A673 (cell line): ENCODE results near the gene SLC35A4. TPM values are rescaled to one million over a fixed set of nuclear protein-coding genes. Genes with fewer than 3 reads are reported as not detected.
A peak's percentile ranks its signal among the peaks of the same experiment; 100 is the strongest.

Source experiments
- Bru-seq: library from RNA; stranded (reverse); fragments of 400-500 nt; gene quantifications from one replicate; lab custom pipeline; 2021; lab: Mats Ljungman, UMichigan
- BruChase-seq, 2 experiments: library from RNA; stranded (reverse); fragments of 400-500 nt; gene quantifications; one replicate each; lab custom pipeline; 2021; lab: Mats Ljungman, UMichigan
- BruUV-seq: library from RNA; stranded (reverse); fragments of 400-500 nt; replicated peaks from 2 replicates; lab custom pipeline; 2021; lab: Mats Ljungman, UMichigan
- CTCF ChIA-PET: fragments of 300-600 bp; sonication (Branson Sonifier 250); formaldehyde crosslinking; loops from one replicate; lab custom pipeline; 2022; ENCODE audit warnings: antibody characterized with exemption; lab: Charles Lee
- POLR2A ChIA-PET: fragments of 300-600 bp; sonication (Branson Sonifier 250); formaldehyde crosslinking; loops from one replicate; lab custom pipeline; 2022; ENCODE audit warnings: antibody characterized with exemption; ENCODE audit not compliant: low non-redundant PET; lab: Charles Lee
- DNase-seq: peaks from one replicate; pipeline ENCODE4 v3.0.0-alpha.2; 2015; ENCODE audit warnings: low spot score
- H3K27ac ChIP-seq: fragments of 200-600 bp; sonication (generic); 2 replicates; pipeline ENCODE4 v1.5.1; 2016; ENCODE audit warnings: mixed run types, low read depth, mild to moderate bottlenecking, mixed read lengths, antibody characterized with exemption, low read length; ENCODE audit not compliant: poor library complexity, severe bottlenecking
- H3K27me3 ChIP-seq: fragments of 200-600 bp; sonication (generic); replicated peaks from 2 replicates; pipeline ENCODE4 v1.6.1; 2017; ENCODE audit warnings: mixed run types, low read depth, mild to moderate bottlenecking, mixed read lengths, antibody characterized with exemption, low read length; ENCODE audit not compliant: insufficient read depth, poor library complexity
- H3K36me3 ChIP-seq: fragments of 200-600 bp; sonication (generic); 2 replicates; pipeline ENCODE4 v1.6.1; 2016; ENCODE audit warnings: mixed run types, mild to moderate bottlenecking, mixed read lengths, antibody characterized with exemption, low read length; ENCODE audit not compliant: insufficient read depth, poor library complexity, severe bottlenecking
- H3K4me1 ChIP-seq: fragments of 200-600 bp; sonication (generic); 2 replicates; pipeline ENCODE4 v1.6.1; 2017; ENCODE audit warnings: mixed run types, mild to moderate bottlenecking, mixed read lengths, antibody characterized with exemption, low read length; ENCODE audit not compliant: insufficient read depth, poor library complexity, severe bottlenecking
- H3K4me3 ChIP-seq: fragments of 200-600 bp; sonication (generic); 2 replicates; pipeline ENCODE4 v1.5.1; 2016; ENCODE audit warnings: low read depth, mixed run types, mild to moderate bottlenecking, mixed read lengths, low read length; ENCODE audit not compliant: poor library complexity, severe bottlenecking
- H3K9me3 ChIP-seq: fragments of 200-600 bp; sonication (generic); 2 replicates; pipeline ENCODE4 v1.6.1; 2016; ENCODE audit warnings: mixed run types, low read depth, mild to moderate bottlenecking, mixed read lengths, antibody characterized with exemption, low read length; ENCODE audit not compliant: poor library complexity, severe bottlenecking
- CTCF ChIP-seq: fragments of 300-800, 200-600 bp; sonication (generic); conservative IDR thresholded peaks from 2 replicates; pipeline ENCODE4 v1.5.1; 2017; ENCODE audit warnings: low read depth, mild to moderate bottlenecking, antibody characterized with exemption, low read length, moderate library complexity, mixed read lengths
- EZH2 ChIP-seq: fragments of 200-600 bp; sonication (generic); IDR thresholded peaks from 2 replicates; pipeline ENCODE4 v1.6.1; 2017; ENCODE audit warnings: borderline replicate concordance, low read depth, mild to moderate bottlenecking, mixed read lengths, antibody characterized with exemption, low read length; ENCODE audit not compliant: poor library complexity, severe bottlenecking
- intact Hi-C: fragments of 100-400 bp; cut with micrococcal nuclease; formaldehyde crosslinking; loops from one replicate; pipeline ENCODE4 v1.10.0; 2022; ENCODE audit not compliant: unreplicated experiment
- long read RNA-seq: library from polyadenylated mRNA; stranded (forward); transcript quantifications from one replicate; pipeline ENCODE4 v2.0.0, GENCODE V29; 2022
- total RNA-seq: library from RNA; stranded (reverse); gene quantifications from 2 replicates; pipeline ENCODE4 v1.2.3, GENCODE V29; 2021

The SLC35A4 gene
- total RNA-seq, result 99.6 and 101 TPM in 2 replicates
- percentile 81 among the genes with signal in this experiment for Bru-seq, nascent RNA
- BruChase-seq, experiment 1, labeled RNA remaining after a 2-hour chase, result percentile 92 among the genes with signal in this experiment
- percentile 98 among the genes with signal in this experiment for BruChase-seq, experiment 2, labeled RNA remaining after a 6-hour chase
- long read RNA-seq, transcript SLC35A4-202 (2 exons, 3,617 nt), result minor isoform, 20 of 343 reads
- long read RNA-seq, transcript SLC35A4-201 (3 exons, 3,041 nt), result major isoform, 293 of 343 reads
- long read RNA-seq, partial matches to known transcripts, result 21 of 343 reads
- long read RNA-seq, other reads (novel, unspliced or antisense), result 9 of 343 reads

DNA sequence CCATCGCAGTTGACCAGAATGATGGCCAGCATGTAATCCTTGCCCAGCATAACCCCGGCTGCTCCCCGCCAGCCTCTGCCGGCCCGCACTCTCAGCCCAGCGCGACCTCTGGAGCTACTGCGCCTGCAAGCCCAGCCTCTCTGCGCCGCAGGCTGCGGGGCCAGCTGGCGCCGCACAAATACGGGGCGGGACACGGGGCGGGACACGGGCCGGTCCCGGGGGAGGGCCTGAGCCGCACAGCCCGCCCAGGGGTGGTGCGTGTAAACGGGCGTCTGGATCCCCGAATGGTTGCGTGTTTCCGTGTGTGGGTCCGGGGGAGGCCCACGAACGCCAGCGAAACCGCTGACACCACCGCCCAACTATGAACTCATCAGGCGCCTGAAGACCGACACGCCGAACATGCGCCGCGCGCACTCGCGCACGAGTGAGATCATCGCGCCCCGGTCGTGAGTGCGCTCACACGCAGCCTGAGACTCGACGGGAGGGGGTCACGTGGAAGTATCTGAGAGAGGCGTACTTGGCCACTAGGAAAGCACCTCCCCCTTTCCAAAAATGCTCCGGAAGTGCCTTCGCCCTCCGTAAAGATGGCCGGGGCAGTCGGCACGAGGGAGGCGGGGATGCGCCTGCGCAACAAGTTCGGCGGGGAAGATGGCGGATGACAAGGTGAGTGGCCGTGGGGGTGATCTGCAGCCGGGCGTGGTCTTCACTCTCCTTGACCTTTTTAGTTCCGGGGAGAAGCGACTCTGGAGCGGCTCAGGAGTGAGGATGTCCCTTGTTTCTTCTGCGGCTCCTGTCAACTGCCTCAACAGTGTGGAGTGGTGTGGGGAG is at the start of gene SLC35A4, which contains the start of gene APBB3:
Gene SLC35A4 (plus strand): TSS at position 633 of the 828 bp plus-strand sequence. CDS start 2,342 bp downstream, outside the sequence.
Gene APBB3 (minus strand): TSS at position 403 of the 828 bp plus-strand sequence. CDS start 353 bp downstream, at position 50.
- Histone ChIP-seq H3K27ac (peak within 1 kb of the TSS; percentile 92), H3K9me3 (no peaks in the 10 kb centered on the region), H3K27me3 (no peaks in the 10 kb centered on the region), H3K4me1 (peaks cover 15% of the 10 kb centered on the region), H3K4me3 (peak within 1 kb of the TSS; percentile 66), H3K36me3 (peaks cover 21% of the 10 kb centered on the region)
- no TSS peak for BruUV-seq
- CTCF ChIA-PET, result no interaction called here
- peak; percentile 99 for DNase-seq
- intact Hi-C loops, result loop anchor here (5.0 kb wide), 1 partner anchor 73 kb away; the partner anchor contains the start of gene TMCO6
- TF ChIP-seq CTCF, result no peak
- no peak for TF ChIP-seq EZH2
- POLR2A ChIA-PET, result interaction anchor here (0.6 kb wide), 2 partner anchors 160 to 561 kb away, joined by 4 to 15 read pairs; no protein-coding TSS in a partner anchor

DNA sequence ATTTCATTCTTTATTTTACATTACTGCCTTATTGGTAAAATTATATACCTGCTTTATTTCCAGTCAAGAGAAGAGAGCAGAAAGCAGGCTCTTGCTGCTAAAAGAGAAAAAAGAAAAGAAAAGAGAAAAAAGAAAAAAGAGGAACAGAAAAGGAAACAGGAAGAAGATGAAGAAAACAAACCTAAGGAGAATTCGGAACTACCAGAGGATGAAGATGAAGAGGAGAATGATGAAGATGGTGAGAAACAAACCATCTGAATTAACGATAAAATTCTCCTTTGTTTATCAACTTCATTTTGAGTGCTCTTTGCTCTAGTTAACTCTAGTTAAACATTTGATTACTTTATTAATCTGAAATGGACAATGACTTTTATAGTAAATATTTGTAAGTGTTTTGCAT is 40.6 kb upstream of the SLC35A4 start:
- BruUV-seq, result no TSS peak
- intact Hi-C loops, result no loop called here
- Histone ChIP-seq H3K27me3 (no peaks in the 10 kb centered on the region), H3K4me3 (no peak overlapping the region), H3K36me3 (peaks cover 55% of the 10 kb centered on the region), H3K9me3 (no peaks in the 10 kb centered on the region), H3K27ac (no peak overlapping the region), H3K4me1 (no peaks in the 10 kb centered on the region)
- ChIA-PET POLR2A (no interaction called here), CTCF (no interaction called here)
- TF ChIP-seq EZH2 (no peak), CTCF (no peak)
- no peak for DNase-seq

- DNase-seq, result no peak
- H3K27me3 ChIP-seq, result no peaks in the 10 kb centered on the region
- H3K36me3 ChIP-seq, result peaks cover 66% of the 10 kb centered on the region
- no peak overlapping the region for H3K27ac ChIP-seq
- no peak for TF ChIP-seq EZH2
- TF ChIP-seq CTCF, result no peak
- ChIA-PET POLR2A (no interaction called here), CTCF (no interaction called here)
- H3K9me3 ChIP-seq, result no peaks in the 10 kb centered on the region
- intact Hi-C loops, result no loop called here
- H3K4me3 ChIP-seq, result no peak overlapping the region
- no TSS peak for BruUV-seq
- H3K4me1 ChIP-seq, result no peaks in the 10 kb centered on the region
Measured at GRCh38 chr5:140540227-140540626, 24.4 kb upstream of the SLC35A4 start.
